Left lung (tissue), 10 donors: ENCODE measurements around the gene NR2E1. TPM values are rescaled to one million over a fixed set of nuclear protein-coding genes. Genes with fewer than 3 reads are reported as not detected.
A peak's percentile ranks its signal among the peaks of the same experiment; 100 is the strongest.

Experiments
- ATAC-seq: fragments of 200-7000 bp; cut with Tn5 transposase; one replicate; pipeline ENCODE4 v1.9.1; 2020; ENCODE audit warnings: moderate library complexity
- DNase-seq, 4 donors: peaks; one replicate each; pipeline ENCODE4 v3.0.0-alpha.2; 2013 to 2020
- H3K27ac ChIP-seq, 2 donors: fragments of 200-600 bp; sonication (generic) in 1 of 2; one replicate each; pipeline versions ENCODE4 v1.5.0 to v1.8.0; 2020 to 2021
- H3K27me3 ChIP-seq, 2 donors: fragments of 200-600 bp; sonication (generic) in 1 of 2; one replicate each; pipeline versions ENCODE4 v1.5.0 to v1.8.0; 2020 to 2021
- H3K36me3 ChIP-seq, 2 donors: fragments of 200-600 bp; sonication (generic) in 1 of 2; one replicate each; pipeline versions ENCODE4 v1.5.0 to v1.8.0; 2020 to 2021
- H3K4me1 ChIP-seq, 2 donors: fragments of 200-600 bp; one replicate each; pipeline ENCODE4 v1.8.0; 2021
- H3K4me3 ChIP-seq, 2 donors: fragments of 200-600 bp; sonication (generic) in 1 of 2; one replicate each; pipeline versions ENCODE4 v1.5.0 to v1.8.0; 2020 to 2021; ENCODE audit warnings: mild to moderate bottlenecking in 1 of 2
- H3K9me3 ChIP-seq, 2 donors: fragments of 200-600 bp; sonication (generic) in 1 of 2; one replicate each; pipeline versions ENCODE4 v1.5.0 to v1.8.0; 2020 to 2021
- intact Hi-C, 2 donors: fragments of 100-400 bp; cut with DNase I; formaldehyde crosslinking; loops; one replicate each; pipeline versions ENCODE4 v1.11.2 to v1.14.2; 2022
- polyA plus RNA-seq, 6 donors: library from polyadenylated mRNA; unstranded; fragments of 120-200 nt; gene quantifications; one replicate each; pipeline ENCODE4 v1.2.1, GENCODE V29; 2013; ENCODE audit not compliant: insufficient read length in 6 of 6
- total RNA-seq, 2 donors: library from RNA; stranded (reverse); fragmentation: NEBNext Ultra II Directional; extraction: Animal tissue kit (Norgen Biotek cat#: 25700); gene quantifications; one replicate each; pipeline ENCODE4 v1.2.1, GENCODE V29; 2021
- TF ChIP-seq, protein P1 (sequence below), 2 donors: fragments of 200-600 bp; sonication (generic) in 1 of 2; IDR thresholded peaks; one replicate each; pipeline versions ENCODE4 v1.5.0 to v1.8.0; 2021; ENCODE audit warnings: antibody characterized with exemption in 2 of 2
- donor health status: DM: no; HTN: yes; CAD: no.
- donor health status: DM: no; HTN: no; CAD: no.

The NR2E1 gene
- total and polyA plus RNA-seq, 8 donors = 0.06 to 0.07 TPM; not detected in 6

DNA sequence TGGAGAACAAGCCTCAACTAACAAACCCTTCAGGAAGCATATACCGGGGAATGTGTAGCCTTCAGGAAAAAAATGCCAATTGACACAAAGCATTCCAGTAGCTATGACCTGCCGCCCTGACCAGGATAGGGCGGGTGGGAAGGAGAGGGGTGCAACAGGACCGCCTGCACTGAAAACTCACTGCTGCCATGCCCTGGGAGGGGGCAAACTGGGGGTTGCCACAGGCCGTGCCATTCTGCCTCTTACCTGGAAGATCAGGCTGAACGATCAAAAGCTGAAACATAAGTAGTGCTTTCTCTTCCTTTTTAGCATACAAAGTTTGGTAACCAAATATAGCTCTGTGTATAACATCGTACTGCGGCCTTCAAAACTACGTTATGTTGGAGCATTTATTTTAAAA is 21.7 kb downstream of the NR2E1 start:
- no peak overlapping the region for H3K27ac ChIP-seq
- DNase-seq = no peak
- no peak for ATAC-seq
- H3K36me3 ChIP-seq = no peaks in the 10 kb centered on the region
- no peak overlapping the region for H3K4me3 ChIP-seq
- TF ChIP-seq, protein P1, sequence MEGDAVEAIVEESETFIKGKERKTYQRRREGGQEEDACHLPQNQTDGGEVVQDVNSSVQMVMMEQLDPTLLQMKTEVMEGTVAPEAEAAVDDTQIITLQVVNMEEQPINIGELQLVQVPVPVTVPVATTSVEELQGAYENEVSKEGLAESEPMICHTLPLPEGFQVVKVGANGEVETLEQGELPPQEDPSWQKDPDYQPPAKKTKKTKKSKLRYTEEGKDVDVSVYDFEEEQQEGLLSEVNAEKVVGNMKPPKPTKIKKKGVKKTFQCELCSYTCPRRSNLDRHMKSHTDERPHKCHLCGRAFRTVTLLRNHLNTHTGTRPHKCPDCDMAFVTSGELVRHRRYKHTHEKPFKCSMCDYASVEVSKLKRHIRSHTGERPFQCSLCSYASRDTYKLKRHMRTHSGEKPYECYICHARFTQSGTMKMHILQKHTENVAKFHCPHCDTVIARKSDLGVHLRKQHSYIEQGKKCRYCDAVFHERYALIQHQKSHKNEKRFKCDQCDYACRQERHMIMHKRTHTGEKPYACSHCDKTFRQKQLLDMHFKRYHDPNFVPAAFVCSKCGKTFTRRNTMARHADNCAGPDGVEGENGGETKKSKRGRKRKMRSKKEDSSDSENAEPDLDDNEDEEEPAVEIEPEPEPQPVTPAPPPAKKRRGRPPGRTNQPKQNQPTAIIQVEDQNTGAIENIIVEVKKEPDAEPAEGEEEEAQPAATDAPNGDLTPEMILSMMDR (IDR thresholded peaks at IDR 0.05) = no peak
- intact Hi-C loops = no loop called here
- H3K9me3 ChIP-seq = no peaks in the 10 kb centered on the region
- no peaks in the 10 kb centered on the region for H3K4me1 ChIP-seq
- peaks cover 4 to 18% of the 10 kb centered on the region in 2 donors for H3K27me3 ChIP-seq

DNA sequence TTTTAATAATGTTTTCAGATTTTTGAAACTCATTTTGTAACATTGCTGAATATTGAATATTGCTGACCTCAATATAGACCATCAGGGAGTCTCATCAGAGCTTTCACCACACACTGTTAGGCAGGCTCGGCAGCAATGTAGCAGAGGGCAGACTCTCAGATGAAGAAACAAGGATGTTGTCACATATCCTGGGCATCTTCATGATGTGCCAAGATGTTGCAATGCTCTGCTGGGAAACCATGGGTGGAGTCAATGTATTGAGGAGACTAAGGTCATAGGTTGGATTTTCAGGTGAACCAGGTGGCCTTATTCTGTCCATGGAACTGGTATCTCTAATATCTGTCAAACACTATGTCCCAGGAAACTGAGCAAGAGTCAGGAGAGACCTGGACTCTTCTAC is 27.3 kb downstream of the NR2E1 start:
- TF ChIP-seq, protein P1 (IDR thresholded peaks at IDR 0.05) = no peak
- ATAC-seq (no peak), DNase-seq (no peak)
- Histone ChIP-seq H3K4me3 (no peak overlapping the region), H3K4me1 (no peaks in the 10 kb centered on the region), H3K9me3 (no peaks in the 10 kb centered on the region), H3K27me3 (peaks cover 0 to 14% of the 10 kb centered on the region in 2 donors), H3K27ac (peak overlapping the region in 1 of 2 donors; percentile 53), H3K36me3 (no peaks in the 10 kb centered on the region)
- intact Hi-C loops = no loop called here

DNA sequence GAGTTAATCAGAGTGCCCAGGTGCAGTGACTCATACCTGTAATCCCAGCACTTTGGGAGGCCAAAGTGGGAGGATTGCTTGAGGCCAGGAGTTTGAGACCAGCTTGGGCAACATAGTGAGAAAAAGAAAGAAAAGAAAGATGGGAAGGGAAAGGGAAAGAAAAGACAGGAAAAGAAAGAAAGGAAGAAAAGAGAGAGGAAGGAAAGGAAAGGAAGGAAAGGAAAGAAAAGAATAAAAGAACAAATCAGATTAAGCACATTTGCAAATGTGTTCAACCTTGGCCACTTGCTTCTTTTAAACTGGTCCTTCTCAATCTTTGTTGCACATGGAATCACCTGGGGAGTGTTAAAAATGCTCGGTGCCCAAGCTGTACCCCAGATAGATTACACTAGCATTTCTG is 28.0 kb downstream of the NR2E1 start:
- Histone ChIP-seq H3K27me3 (peaks cover 0 to 11% of the 10 kb centered on the region in 2 donors), H3K4me1 (no peaks in the 10 kb centered on the region), H3K4me3 (no peak overlapping the region), H3K27ac (no peak overlapping the region), H3K9me3 (no peaks in the 10 kb centered on the region), H3K36me3 (no peaks in the 10 kb centered on the region)
- TF ChIP-seq, protein P1 (IDR thresholded peaks at IDR 0.05) = no peak
- intact Hi-C loops = no loop called here
- ATAC-seq (no peak), DNase-seq (no peak)

DNA sequence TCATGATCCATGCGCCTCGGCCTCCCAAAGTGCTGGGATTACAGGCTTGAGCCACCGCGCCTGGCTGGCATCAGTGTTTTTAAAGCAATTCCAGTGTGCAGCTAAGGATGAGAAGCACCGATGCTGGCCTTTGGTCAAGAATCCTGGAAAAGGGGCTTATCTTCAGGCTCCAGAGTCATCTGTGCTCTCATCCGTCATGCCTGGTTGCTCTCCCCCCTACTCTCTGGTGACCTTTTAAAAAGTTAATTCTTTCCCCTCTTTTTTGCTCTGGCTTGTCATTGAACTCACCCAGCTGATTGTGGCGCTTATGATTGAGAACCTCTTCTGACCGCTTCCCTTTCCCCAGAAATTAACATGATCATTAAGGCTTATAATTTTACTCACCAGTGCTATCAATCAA is 28.7 kb downstream of the NR2E1 start:
- H3K36me3 ChIP-seq = no peaks in the 10 kb centered on the region
- no peaks in the 10 kb centered on the region for H3K9me3 ChIP-seq
- TF ChIP-seq, protein P1 (IDR thresholded peaks at IDR 0.05) = no peak
- ATAC-seq (no peak), DNase-seq (no peak)
- peaks cover 0 to 7% of the 10 kb centered on the region in 2 donors for H3K27me3 ChIP-seq
- no peak overlapping the region for H3K27ac ChIP-seq
- H3K4me3 ChIP-seq = no peak overlapping the region
- intact Hi-C loops = no loop called here
- H3K4me1 ChIP-seq = no peaks in the 10 kb centered on the region

DNA sequence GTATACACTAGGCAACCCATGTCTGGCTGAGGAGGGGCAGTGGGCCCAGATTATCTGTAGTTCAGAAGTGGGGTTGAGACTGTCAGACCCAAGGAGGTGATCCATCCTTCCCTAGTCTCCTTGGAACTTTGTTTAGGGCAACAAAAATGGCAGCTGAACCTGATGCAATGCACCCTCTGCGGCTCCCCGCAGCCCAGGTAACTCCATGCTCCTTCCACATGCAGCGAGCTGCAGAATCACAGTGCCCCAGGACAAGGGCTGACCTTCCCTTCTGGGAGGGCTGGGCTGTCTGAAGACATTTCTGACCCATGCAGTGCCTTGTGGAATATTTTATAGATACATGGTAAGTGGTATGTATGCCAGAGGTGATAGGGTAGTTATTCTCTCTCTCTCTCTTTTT is 29.4 kb downstream of the NR2E1 start:
- intact Hi-C loops = no loop called here
- H3K4me1 ChIP-seq = no peaks in the 10 kb centered on the region
- H3K9me3 ChIP-seq = no peaks in the 10 kb centered on the region
- no peak overlapping the region for H3K4me3 ChIP-seq
- DNase-seq (no peak), ATAC-seq (no peak)
- no peaks in the 10 kb centered on the region for H3K36me3 ChIP-seq
- H3K27me3 ChIP-seq = peaks cover 0 to 2% of the 10 kb centered on the region in 2 donors
- no peak overlapping the region for H3K27ac ChIP-seq
- TF ChIP-seq, protein P1 (IDR thresholded peaks at IDR 0.05) = no peak
